Kidney glomerular epithelial cell (primary cell): ENCODE measurements around the gene TOX2.

Experiments used
- DNase-seq: peaks from one replicate; lab custom pipeline; 2025; lab: John Stamatoyannopoulos, UW

Gene TOX2

GRCh38 chr20:44018942-44019637 is 104.4 kb downstream of the TOX2 start:
- DNase-seq = no peak

- no peak for DNase-seq
These were observed 105.1 kb downstream of the TOX2 start for GRCh38 chr20:44019638-44020335.

- no peak for DNase-seq
These were observed 105.9 kb downstream of the TOX2 start for GRCh38 chr20:44020406-44021148.

- DNase-seq = no peak
These were observed 106.5 kb downstream of the TOX2 start for GRCh38 chr20:44021186-44021585.

- no peak for DNase-seq
These were observed 107.2 kb downstream of the TOX2 start for GRCh38 chr20:44021900-44022299.

GRCh38 chr20:44022464-44022863 is 107.8 kb downstream of the TOX2 start:
- DNase-seq = no peak

- no peak for DNase-seq
These were observed 109.1 kb downstream of the TOX2 start for GRCh38 chr20:44023515-44024371.

- DNase-seq = no peak
These were observed 110.3 kb downstream of the TOX2 start for GRCh38 chr20:44024820-44025580.

- DNase-seq = no peak
These were observed 111.1 kb downstream of the TOX2 start for GRCh38 chr20:44025756-44026155.

GRCh38 chr20:44026647-44027342 is 112.1 kb downstream of the TOX2 start:
- no peak for DNase-seq

- no peak for DNase-seq
These were observed 112.8 kb downstream of the TOX2 start for GRCh38 chr20:44027343-44028002.

GRCh38 chr20:44028003-44028730 is 113.5 kb downstream of the TOX2 start:
- DNase-seq = no peak

GRCh38 chr20:44028868-44029847 is 114.5 kb downstream of the TOX2 start:
- DNase-seq = no peak

GRCh38 chr20:44029848-44030230 is 115.2 kb downstream of the TOX2 start:
- no peak for DNase-seq

GRCh38 chr20:44030394-44030793 is 115.7 kb downstream of the TOX2 start:
- no peak for DNase-seq

GRCh38 chr20:44031001-44031574 is 116.4 kb downstream of the TOX2 start:
- DNase-seq = no peak

- no peak for DNase-seq
These were observed 117.3 kb downstream of the TOX2 start for GRCh38 chr20:44031781-44032582.
